Lower leg skin (tissue), 4 donors: ENCODE results near the gene PSMD9. TPM values are rescaled to one million over a fixed set of nuclear protein-coding genes. Genes with fewer than 3 reads are reported as not detected.

ENCODE experiments used
- DNase-seq, 2 donors: peaks; one replicate each; pipeline ENCODE4 v3.0.0-alpha.2; 2019; ENCODE audit warnings: low spot score in 2 of 2
- H3K4me3 ChIP-seq: fragments of 200-600 bp; sonication (generic); 2 replicates; pipeline ENCODE4 v1.5.1; 2017; ENCODE audit warnings: mild to moderate bottlenecking, low read depth; ENCODE audit not compliant: poor library complexity, severe bottlenecking
- POLR2A ChIP-seq, 2 donors: fragments of 450-650 bp; IDR thresholded peaks; one replicate each; pipeline ENCODE4 v1.6.1; 2016 to 2017; ENCODE audit warnings: antibody characterized with exemption in 2 of 2, mild to moderate bottlenecking in 1 of 2, moderate library complexity in 1 of 2
- WGBS, 2 donors: methylation state at CpG; one replicate each; pipeline ENCODE4 v1.1.5; 2018; 5-methylcytosine and 5-hydroxymethylcytosine counted together
- intact Hi-C: fragments of 100-400 bp; cut with DNase I; formaldehyde crosslinking; loops from one replicate; pipeline ENCODE4 v1.15.0; 2023; ENCODE audit warnings: low total_unique reads
- total RNA-seq, 4 donors: library from RNA; depleted of rRNA; stranded (reverse); fragments of >200 nt; gene quantifications; one replicate each; pipeline ENCODE4 v1.1.0, GENCODE V29; 2016
- TF ChIP-seq, protein P1 (sequence below), 3 donors: fragments of 450-650 bp; IDR thresholded peaks; one replicate each; pipeline ENCODE4 v1.5.1; 2016; ENCODE audit warnings: antibody characterized with exemption in 3 of 3, mild to moderate bottlenecking in 3 of 3, moderate library complexity in 2 of 3

Gene PSMD9
- total RNA-seq: 10 to 100 TPM; 67.9 to 87.5 (median 82.7) TPM

GRCh38 chr12:121888478-121889273, at the start of gene PSMD9:
Gene PSMD9, plus strand, starts transcription at chr12:121888790. Its CDS starts 67 bp downstream, at chr12:121888857.
- peak within 1 kb of the TSS; percentile 86 for H3K4me3 ChIP-seq
- WGBS, 2 donors: 0% methylated on average over 60 to 62 of the region's 67 CpGs
- no peak for TF ChIP-seq POLR2A (IDR thresholded peaks at IDR 0.05)
- TF ChIP-seq, protein P1, sequence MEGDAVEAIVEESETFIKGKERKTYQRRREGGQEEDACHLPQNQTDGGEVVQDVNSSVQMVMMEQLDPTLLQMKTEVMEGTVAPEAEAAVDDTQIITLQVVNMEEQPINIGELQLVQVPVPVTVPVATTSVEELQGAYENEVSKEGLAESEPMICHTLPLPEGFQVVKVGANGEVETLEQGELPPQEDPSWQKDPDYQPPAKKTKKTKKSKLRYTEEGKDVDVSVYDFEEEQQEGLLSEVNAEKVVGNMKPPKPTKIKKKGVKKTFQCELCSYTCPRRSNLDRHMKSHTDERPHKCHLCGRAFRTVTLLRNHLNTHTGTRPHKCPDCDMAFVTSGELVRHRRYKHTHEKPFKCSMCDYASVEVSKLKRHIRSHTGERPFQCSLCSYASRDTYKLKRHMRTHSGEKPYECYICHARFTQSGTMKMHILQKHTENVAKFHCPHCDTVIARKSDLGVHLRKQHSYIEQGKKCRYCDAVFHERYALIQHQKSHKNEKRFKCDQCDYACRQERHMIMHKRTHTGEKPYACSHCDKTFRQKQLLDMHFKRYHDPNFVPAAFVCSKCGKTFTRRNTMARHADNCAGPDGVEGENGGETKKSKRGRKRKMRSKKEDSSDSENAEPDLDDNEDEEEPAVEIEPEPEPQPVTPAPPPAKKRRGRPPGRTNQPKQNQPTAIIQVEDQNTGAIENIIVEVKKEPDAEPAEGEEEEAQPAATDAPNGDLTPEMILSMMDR (IDR thresholded peaks at IDR 0.05): no peak
- intact Hi-C loops: no loop called here
- DNase-seq: peak; percentile 96 to 99

DNA sequence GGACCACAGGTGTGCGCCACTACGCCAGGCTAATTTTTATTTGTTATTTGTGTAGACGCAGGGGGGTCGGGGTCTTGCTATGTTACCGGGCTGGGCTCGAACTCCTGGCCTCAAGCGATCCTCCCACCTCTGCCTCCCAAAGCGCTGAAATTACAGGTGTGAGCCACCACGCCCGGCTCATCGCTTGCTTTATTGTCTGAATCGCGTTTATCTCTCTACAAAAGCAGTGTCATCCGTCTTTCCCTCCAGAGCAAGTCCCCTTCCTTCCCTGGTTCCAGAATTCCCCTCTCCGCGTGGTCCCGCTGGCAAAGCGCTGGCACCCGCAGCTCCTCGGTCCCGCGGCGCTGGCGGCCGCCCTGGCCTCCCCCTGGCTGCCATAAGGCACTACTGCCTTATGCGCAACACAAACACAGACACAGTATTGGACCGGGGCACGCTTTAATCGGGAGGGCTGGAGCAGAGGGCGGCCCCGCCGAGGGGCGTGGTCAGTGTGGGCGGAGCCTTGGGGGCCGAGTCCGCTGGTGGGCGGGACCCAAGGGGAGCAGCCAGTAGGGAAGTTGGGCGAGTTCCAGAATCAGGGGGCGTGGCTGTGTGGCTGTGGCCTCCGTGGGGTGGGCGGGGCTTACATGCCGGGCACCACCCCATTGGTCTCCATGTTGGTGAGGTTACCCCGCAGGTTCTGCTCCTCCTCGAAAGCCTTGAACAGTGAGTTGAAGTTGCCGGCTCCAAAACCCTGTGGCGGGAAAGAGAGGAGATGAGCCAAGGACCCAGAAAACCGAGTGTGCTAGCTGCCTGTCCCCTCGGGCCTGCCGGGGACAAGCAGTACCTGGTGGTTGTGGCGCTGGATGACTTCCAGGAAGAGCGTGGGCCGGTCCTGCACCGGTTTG, 49.2 kb upstream of the PSMD9 start:
- 12 to 17% methylated on average over 31 to 53 of the region's 53 CpGs for WGBS, 2 donors
- no peak for TF ChIP-seq POLR2A (IDR thresholded peaks at IDR 0.05)
- TF ChIP-seq, protein P1 (IDR thresholded peaks at IDR 0.05): no peak
- peak; percentile 99 to 100 for DNase-seq
- peak overlapping the region; percentile 20 for H3K4me3 ChIP-seq
- intact Hi-C loops: no loop called here

DNA sequence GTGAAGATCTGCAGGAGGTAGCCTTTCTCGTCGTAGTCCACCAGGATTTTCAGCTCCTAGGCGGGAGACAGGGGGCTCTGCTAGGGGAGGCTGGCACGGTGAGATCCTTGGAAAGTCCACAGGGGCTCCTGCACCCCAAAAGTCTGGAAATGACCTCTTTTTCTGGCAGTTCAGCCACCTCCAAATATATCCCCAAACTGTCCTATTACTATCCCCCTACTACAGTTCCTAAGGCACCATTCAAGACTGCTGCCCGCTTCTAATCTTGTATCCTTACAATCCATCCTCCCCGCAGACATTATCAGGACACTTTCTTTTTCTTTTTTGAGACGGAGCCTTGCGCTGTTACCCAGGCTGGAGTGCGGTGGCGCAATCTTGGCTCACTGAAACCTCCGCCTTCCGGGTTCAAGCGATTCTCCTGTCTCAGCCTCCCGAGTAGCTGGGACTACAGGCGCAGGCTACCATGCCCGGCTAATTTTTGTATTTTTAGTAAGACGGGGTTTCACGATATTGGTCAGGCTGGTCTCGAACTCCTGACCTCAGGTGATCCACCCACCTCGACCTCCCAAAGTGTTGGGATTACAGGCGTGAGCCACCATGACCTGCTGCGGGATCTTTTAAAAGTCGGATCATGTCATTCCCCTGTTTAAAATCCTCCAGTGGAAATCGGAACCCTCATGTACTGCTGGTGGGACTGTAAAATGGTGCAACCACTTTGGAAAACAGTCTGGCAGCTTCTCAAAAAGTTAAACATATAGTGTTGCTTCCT, 48.4 kb upstream of the PSMD9 start:
- peak overlapping the region; percentile 20 for H3K4me3 ChIP-seq
- DNase-seq: no peak
- TF ChIP-seq POLR2A (IDR thresholded peaks at IDR 0.05): no peak
- TF ChIP-seq, protein P1 (IDR thresholded peaks at IDR 0.05): no peak
- WGBS, 2 donors: 75 to 76% methylated on average over 24 of the region's 24 CpGs
- intact Hi-C loops: no loop called here

DNA sequence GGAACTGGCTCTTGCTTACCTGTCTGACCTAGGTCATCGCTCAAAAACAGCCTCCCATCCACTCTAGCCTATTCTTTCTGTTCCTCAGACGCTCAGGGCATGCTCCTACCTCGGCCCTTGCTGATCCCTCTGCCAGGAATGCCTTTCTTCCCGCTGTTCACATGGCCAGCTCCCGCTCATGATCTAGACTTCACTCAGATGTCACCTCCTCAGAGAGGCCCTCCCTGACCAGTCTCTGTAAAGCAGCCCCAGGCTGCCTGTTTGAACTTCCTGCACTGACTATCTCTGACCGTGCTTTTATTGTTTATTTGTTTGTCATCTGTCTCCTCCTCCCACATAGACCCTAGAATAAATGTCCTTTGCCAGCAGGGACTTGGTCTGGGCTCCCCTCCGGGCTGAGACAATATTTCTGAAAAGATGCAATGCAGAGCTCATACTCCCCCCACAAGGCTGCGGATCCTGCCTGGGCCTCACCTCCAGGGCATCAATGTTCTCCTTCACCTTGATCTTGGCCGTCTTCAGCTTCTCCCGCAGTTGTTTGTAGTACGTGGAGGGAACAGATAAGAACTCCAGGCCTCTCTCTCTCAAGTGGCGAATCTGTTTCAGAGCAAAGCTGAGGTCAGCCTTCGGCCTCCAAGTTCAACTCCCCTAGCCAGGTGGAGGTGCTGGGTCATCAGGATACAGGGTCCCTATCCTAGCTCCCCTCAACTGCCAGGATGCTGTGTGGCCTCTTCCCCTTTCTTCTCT, 45.2 kb upstream of the PSMD9 start:
- TF ChIP-seq, protein P1 (IDR thresholded peaks at IDR 0.05): no peak
- no peak for TF ChIP-seq POLR2A (IDR thresholded peaks at IDR 0.05)
- H3K4me3 ChIP-seq: no peak overlapping the region
- WGBS, 2 donors: 77 to 79% methylated on average over 13 of the region's 13 CpGs
- DNase-seq: no peak
- intact Hi-C loops: no loop called here

DNA sequence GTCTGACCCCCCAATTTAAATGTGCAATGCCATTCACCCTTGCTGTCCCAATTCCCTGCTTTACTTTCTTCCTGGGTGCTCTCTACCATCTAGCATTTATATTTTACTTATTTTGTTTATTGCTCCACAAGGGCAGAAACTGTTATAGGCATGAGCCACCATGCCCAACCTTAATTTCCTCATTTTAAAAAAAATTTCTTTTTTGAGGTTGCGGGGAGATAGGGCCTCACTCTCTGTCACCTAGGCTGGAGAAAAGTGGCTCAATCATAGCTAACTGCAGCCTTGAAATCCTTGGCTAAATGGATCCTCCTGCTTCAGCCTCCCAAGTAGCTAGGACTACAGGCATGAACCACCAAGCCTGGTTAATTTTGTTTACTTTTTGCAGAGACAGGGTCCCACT, 42.9 kb upstream of the PSMD9 start:
- DNase-seq: no peak
- 92 to 97% methylated on average over 1 of the region's 1 CpG for WGBS, 2 donors
- intact Hi-C loops: no loop called here
- no peak overlapping the region for H3K4me3 ChIP-seq
- TF ChIP-seq POLR2A (IDR thresholded peaks at IDR 0.05): no peak
- TF ChIP-seq, protein P1 (IDR thresholded peaks at IDR 0.05): no peak
